ENCODE measurements around the gene GHDC. TPM values are rescaled to one million over a fixed set of nuclear protein-coding genes. Genes with fewer than 3 reads are reported as not detected.
A peak's percentile ranks its signal among the peaks of the same experiment; 100 is the strongest.

Gene GHDC
- total RNA-seq, 1 donor from 2014 or later, result 30.9 TPM

GRCh38 chr17:42200706-42201457, 6.6 kb upstream of the GHDC start:
- Histone ChIP-seq H3K27ac (no peak overlapping the region), H3K9me3 (no peaks in the 10 kb centered on the region)
- no peak for DNase-seq

GRCh38 chr17:42199416-42200011, 5.2 kb upstream of the GHDC start:
- H3K27ac ChIP-seq, result no peak overlapping the region
- intact Hi-C loops (cut with DNase I), result no loop called here
- TF ChIP-seq CTCF (IDR thresholded peaks at IDR 0.05), result no peak
- DNase-seq, result no peak
- H3K9me3 ChIP-seq, result no peaks in the 10 kb centered on the region
- peaks cover 33% of the 10 kb centered on the region for H3K36me3 ChIP-seq
- ATAC-seq, result no peak
- H3K4me1 ChIP-seq, result peaks cover 3% of the 10 kb centered on the region
- no peak overlapping the region for H3K4me3 ChIP-seq
- H3K27me3 ChIP-seq, result no peaks in the 10 kb centered on the region

More at GRCh38 chr17:42200706-42201457, 6.6 kb upstream of the GHDC start:
- TF ChIP-seq CTCF (IDR thresholded peaks at IDR 0.05), result no peak
- Histone ChIP-seq H3K27me3 (no peaks in the 10 kb centered on the region), H3K36me3 (peaks cover 47% of the 10 kb centered on the region), H3K4me3 (no peak overlapping the region), H3K4me1 (no peaks in the 10 kb centered on the region)
- intact Hi-C loops (cut with DNase I), result no loop called here
- ATAC-seq, result no peak

GRCh38 chr17:42198897-42199296, 4.6 kb upstream of the GHDC start:
- DNase-seq, result no peak
- Histone ChIP-seq H3K36me3 (peaks cover 27% of the 10 kb centered on the region), H3K4me1 (peaks cover 4% of the 10 kb centered on the region), H3K27me3 (no peaks in the 10 kb centered on the region), H3K4me3 (no peak overlapping the region), H3K9me3 (no peaks in the 10 kb centered on the region), H3K27ac (peak overlapping the region; percentile 13)
- intact Hi-C loops (cut with DNase I), result no loop called here
- no peak for TF ChIP-seq CTCF (IDR thresholded peaks at IDR 0.05)
- peak; percentile 64 for ATAC-seq

GRCh38 chr17:42197564-42198156, 3.4 kb upstream of the GHDC start:
- DNase-seq (no peak), ATAC-seq (no peak)
- intact Hi-C loops (cut with DNase I), result no loop called here
- H3K36me3 ChIP-seq, result peaks cover 21% of the 10 kb centered on the region
- peaks cover 14% of the 10 kb centered on the region for H3K4me1 ChIP-seq
- H3K9me3 ChIP-seq, result no peaks in the 10 kb centered on the region
- no peak overlapping the region for H3K27ac ChIP-seq
- no peaks in the 10 kb centered on the region for H3K27me3 ChIP-seq
- no peak overlapping the region for H3K4me3 ChIP-seq
- no peak for TF ChIP-seq CTCF (IDR thresholded peaks at IDR 0.05)

- DNase-seq, result no peak
- intact Hi-C loops (cut with DNase I), result no loop called here
- no peaks in the 10 kb centered on the region for H3K27me3 ChIP-seq
- H3K36me3 ChIP-seq, result no peaks in the 10 kb centered on the region
- peaks cover 15% of the 10 kb centered on the region for H3K4me1 ChIP-seq
- TF ChIP-seq CTCF (IDR thresholded peaks at IDR 0.05), result no peak
- ATAC-seq, result no peak
- peak overlapping the region; percentile 92 for H3K4me3 ChIP-seq
- peak overlapping the region; percentile 96 for H3K27ac ChIP-seq
- no peaks in the 10 kb centered on the region for H3K9me3 ChIP-seq
These were observed 902 bp downstream of the GHDC start for GRCh38 chr17:42193216-42193968.

All from upper lobe of right lung (tissue), 1 donor.